ENCODE data around the gene TTC3. TPM values are rescaled to one million over a fixed set of nuclear protein-coding genes. Genes with fewer than 3 reads are reported as not detected.

The TTC3 gene
- total and polyA plus RNA-seq, 2 experiments from 2014 or later, result 146 to 196 TPM

- Histone ChIP-seq H3K79me2 (no peaks in the 10 kb centered on the region), H3K36me3 (replicated peaks; ENCODE audit: insufficient read depth, low read depth) (no peaks in the 10 kb centered on the region), H2AFZ (no peak overlapping the region), H3K27ac (no peak overlapping the region), H4K20me1 (ENCODE audit: insufficient read depth, poor library complexity, severe bottlenecking) (no peaks in the 10 kb centered on the region), H3K4me2 (no peak overlapping the region), H3K9me3 (ENCODE audit: low read depth) (no peaks in the 10 kb centered on the region), H3K9me2 (replicated peaks; ENCODE audit: insufficient read depth) (no peaks in the 10 kb centered on the region), H3K4me1 (ENCODE audit: insufficient read depth) (no peaks in the 10 kb centered on the region), H3K27me3 (no peaks in the 10 kb centered on the region), H3K4me3 (no peak overlapping the region)
- no peak for DNase-seq (ENCODE audit: low spot score)
- 96% methylated on average over 7 of the region's 7 CpGs for WGBS (ENCODE audit: low lambda C conversion rate, missing lambda C conversion rate)
- no peak for TF ChIP-seq EZH2 (IDR thresholded peaks at IDR 0.05; ENCODE audit: borderline replicate concordance)
- TF ChIP-seq, protein P1, sequence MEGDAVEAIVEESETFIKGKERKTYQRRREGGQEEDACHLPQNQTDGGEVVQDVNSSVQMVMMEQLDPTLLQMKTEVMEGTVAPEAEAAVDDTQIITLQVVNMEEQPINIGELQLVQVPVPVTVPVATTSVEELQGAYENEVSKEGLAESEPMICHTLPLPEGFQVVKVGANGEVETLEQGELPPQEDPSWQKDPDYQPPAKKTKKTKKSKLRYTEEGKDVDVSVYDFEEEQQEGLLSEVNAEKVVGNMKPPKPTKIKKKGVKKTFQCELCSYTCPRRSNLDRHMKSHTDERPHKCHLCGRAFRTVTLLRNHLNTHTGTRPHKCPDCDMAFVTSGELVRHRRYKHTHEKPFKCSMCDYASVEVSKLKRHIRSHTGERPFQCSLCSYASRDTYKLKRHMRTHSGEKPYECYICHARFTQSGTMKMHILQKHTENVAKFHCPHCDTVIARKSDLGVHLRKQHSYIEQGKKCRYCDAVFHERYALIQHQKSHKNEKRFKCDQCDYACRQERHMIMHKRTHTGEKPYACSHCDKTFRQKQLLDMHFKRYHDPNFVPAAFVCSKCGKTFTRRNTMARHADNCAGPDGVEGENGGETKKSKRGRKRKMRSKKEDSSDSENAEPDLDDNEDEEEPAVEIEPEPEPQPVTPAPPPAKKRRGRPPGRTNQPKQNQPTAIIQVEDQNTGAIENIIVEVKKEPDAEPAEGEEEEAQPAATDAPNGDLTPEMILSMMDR (IDR thresholded peaks at IDR 0.05; ENCODE audit: poor library complexity), result no peak
- no peak for TF ChIP-seq EZH2phosphoT487 (IDR thresholded peaks at IDR 0.05; ENCODE audit: low read depth, severe bottlenecking, unreplicated experiment)
Measured at GRCh38 chr21:37206496-37206895, 133.4 kb downstream of the TTC3 start.

GRCh38 chr21:37207441-37208009 is 134.5 kb downstream of the TTC3 start:
- no peaks in the 10 kb centered on the region for H3K4me1 ChIP-seq (ENCODE audit: insufficient read depth)
- H3K27me3 ChIP-seq, result no peaks in the 10 kb centered on the region
- H4K20me1 ChIP-seq (ENCODE audit: insufficient read depth, poor library complexity, severe bottlenecking), result no peaks in the 10 kb centered on the region
- H3K27ac ChIP-seq, result no peak overlapping the region
- no peaks in the 10 kb centered on the region for H3K79me2 ChIP-seq
- no peak overlapping the region for H3K4me3 ChIP-seq
- 79% methylated on average over 6 of the region's 6 CpGs for WGBS (ENCODE audit: low lambda C conversion rate, missing lambda C conversion rate)
- H3K9me3 ChIP-seq (ENCODE audit: low read depth), result no peaks in the 10 kb centered on the region
- H3K9me2 ChIP-seq (replicated peaks; ENCODE audit: insufficient read depth), result no peaks in the 10 kb centered on the region
- TF ChIP-seq, protein P1 (IDR thresholded peaks at IDR 0.05; ENCODE audit: poor library complexity), result no peak
- TF ChIP-seq EZH2phosphoT487 (IDR thresholded peaks at IDR 0.05; ENCODE audit: low read depth, severe bottlenecking, unreplicated experiment) (no peak), EZH2 (IDR thresholded peaks at IDR 0.05; ENCODE audit: borderline replicate concordance) (no peak)
- DNase-seq (ENCODE audit: low spot score), result no peak
- H3K4me2 ChIP-seq, result no peak overlapping the region
- H2AFZ ChIP-seq, result no peak overlapping the region
- H3K36me3 ChIP-seq (replicated peaks; ENCODE audit: insufficient read depth, low read depth), result no peaks in the 10 kb centered on the region

DNA sequence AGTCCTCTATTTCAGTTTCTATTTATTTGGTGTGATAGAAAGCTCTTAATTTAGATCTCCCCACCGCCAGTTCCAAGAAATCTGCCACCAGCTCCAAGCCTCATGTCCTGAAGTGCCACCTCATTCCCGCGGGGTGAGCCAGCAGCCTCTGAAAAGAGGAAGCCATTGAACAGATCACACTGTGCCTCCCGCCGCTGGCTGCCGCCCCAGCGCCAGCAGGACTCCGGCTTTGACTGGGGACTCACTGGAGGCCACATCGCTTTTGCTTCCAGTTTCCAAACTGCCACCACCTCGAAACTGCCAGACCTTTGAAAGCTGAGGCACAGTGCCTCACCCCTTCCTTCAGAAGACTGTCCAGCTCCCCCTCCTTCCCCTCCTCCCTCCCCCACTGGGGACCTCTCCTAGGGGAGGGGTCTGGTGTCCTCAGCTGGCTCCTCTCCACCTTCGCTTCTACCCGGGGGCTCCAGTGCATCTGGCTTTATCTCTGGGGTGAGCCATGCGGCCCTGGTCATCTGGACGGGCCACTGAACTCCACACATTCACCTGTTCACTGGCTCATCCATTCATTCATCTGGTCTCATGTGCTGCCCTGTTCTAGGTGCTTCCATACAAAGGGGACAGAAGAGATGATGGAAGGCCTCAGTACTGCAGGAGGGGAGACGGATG is 135.1 kb downstream of the TTC3 start:
- Histone ChIP-seq H3K9me2 (replicated peaks; ENCODE audit: insufficient read depth) (no peaks in the 10 kb centered on the region), H3K27me3 (no peaks in the 10 kb centered on the region), H3K4me1 (ENCODE audit: insufficient read depth) (no peaks in the 10 kb centered on the region), H3K79me2 (no peaks in the 10 kb centered on the region), H3K9me3 (ENCODE audit: low read depth) (no peaks in the 10 kb centered on the region), H4K20me1 (ENCODE audit: insufficient read depth, poor library complexity, severe bottlenecking) (no peaks in the 10 kb centered on the region), H3K4me2 (no peak overlapping the region), H3K36me3 (replicated peaks; ENCODE audit: insufficient read depth, low read depth) (no peaks in the 10 kb centered on the region), H3K27ac (no peak overlapping the region), H2AFZ (no peak overlapping the region), H3K4me3 (no peak overlapping the region)
- no peak for DNase-seq (ENCODE audit: low spot score)
- TF ChIP-seq, protein P1 (IDR thresholded peaks at IDR 0.05; ENCODE audit: poor library complexity), result no peak
- TF ChIP-seq EZH2phosphoT487 (IDR thresholded peaks at IDR 0.05; ENCODE audit: low read depth, severe bottlenecking, unreplicated experiment) (no peak), EZH2 (IDR thresholded peaks at IDR 0.05; ENCODE audit: borderline replicate concordance) (no peak)
- 90% methylated on average over 15 of the region's 15 CpGs for WGBS (ENCODE audit: low lambda C conversion rate, missing lambda C conversion rate)
